Neutrophil (primary cell): ENCODE measurements around the gene SMC4.

Experiments used
- H3K27ac ChIP-seq: fragments of 200-600 bp; sonication (generic); 2 replicates; pipeline ENCODE4 v1.5.1; 2016; ENCODE audit warnings: mild to moderate bottlenecking, moderate library complexity
- H3K27me3 ChIP-seq: fragments of 200-600 bp; sonication (generic); 2 replicates; pipeline ENCODE4 v1.6.0; 2016; ENCODE audit warnings: mild to moderate bottlenecking
- H3K36me3 ChIP-seq: fragments of 200-600 bp; sonication (generic); 2 replicates; pipeline ENCODE4 v1.5.1; 2017
- H3K4me1 ChIP-seq, 2 experiments: fragments of 200-600 bp in 1 of 2; sonication (generic) in 1 of 2; 1 replicate in 1 of 2; 2 replicates in 1 of 2; pipeline versions ENCODE4 v1.5.1 to v1.6.1; 2013 to 2016; ENCODE audit warnings: low read depth in 1 of 2, low read length in 1 of 2, mild to moderate bottlenecking in 1 of 2, moderate library complexity in 1 of 2; ENCODE audit not compliant: control insufficient read depth in 1 of 2, insufficient read depth in 1 of 2
- H3K4me3 ChIP-seq, 2 experiments: fragments of 200-600 bp in 1 of 2; sonication (generic) in 1 of 2; 1 replicate in 1 of 2; 2 replicates in 1 of 2; pipeline ENCODE4 v1.5.1; 2013 to 2016; ENCODE audit warnings: low read depth in 1 of 2, low read length in 1 of 2, mild to moderate bottlenecking in 1 of 2, moderate library complexity in 1 of 2
- H3K9me3 ChIP-seq: fragments of 200-600 bp; sonication (generic); 2 replicates; pipeline ENCODE4 v1.5.1; 2016
- CTCF ChIP-seq: fragments of 200-600 bp; sonication (generic); IDR thresholded peaks from 2 replicates; pipeline ENCODE4 v1.5.1; 2016; ENCODE audit warnings: antibody characterized with exemption

SMC4 gene

DNA sequence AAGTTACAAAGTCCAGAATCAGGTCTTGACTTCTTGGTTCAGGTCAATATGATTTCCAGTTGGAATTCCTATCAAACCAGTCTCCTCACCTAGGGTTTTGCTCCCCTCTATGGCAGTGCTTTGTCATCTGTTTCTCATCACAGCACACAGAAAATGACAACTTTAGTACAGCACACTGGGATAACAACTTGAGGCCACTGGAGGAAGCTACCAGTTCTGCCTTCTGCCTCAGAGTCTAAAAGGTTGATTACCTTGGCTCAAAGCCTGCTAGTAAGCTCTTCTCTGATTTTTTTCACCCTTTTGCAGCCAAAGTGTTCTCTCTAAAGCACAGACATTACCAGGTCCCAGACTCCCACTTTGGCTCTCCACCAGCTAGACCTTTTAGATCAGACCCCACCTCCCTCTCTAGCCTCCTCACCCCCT, 75.0 kb downstream of the SMC4 start:
- Histone ChIP-seq H3K36me3 (no peaks in the 10 kb centered on the region), H3K9me3 (peaks cover 7% of the 10 kb centered on the region), H3K27ac (no peak overlapping the region), H3K4me1 (no peaks in the 10 kb centered on the region), H3K4me3 (no peak overlapping the region), H3K27me3 (no peaks in the 10 kb centered on the region)
- TF ChIP-seq CTCF: no peak

GRCh38 chr3:160475153-160475552, 75.7 kb downstream of the SMC4 start:
- TF ChIP-seq CTCF: no peak
- Histone ChIP-seq H3K27me3 (no peaks in the 10 kb centered on the region), H3K36me3 (no peaks in the 10 kb centered on the region), H3K4me3 (no peak overlapping the region), H3K4me1 (no peaks in the 10 kb centered on the region), H3K9me3 (peaks cover 7% of the 10 kb centered on the region), H3K27ac (no peak overlapping the region)

DNA sequence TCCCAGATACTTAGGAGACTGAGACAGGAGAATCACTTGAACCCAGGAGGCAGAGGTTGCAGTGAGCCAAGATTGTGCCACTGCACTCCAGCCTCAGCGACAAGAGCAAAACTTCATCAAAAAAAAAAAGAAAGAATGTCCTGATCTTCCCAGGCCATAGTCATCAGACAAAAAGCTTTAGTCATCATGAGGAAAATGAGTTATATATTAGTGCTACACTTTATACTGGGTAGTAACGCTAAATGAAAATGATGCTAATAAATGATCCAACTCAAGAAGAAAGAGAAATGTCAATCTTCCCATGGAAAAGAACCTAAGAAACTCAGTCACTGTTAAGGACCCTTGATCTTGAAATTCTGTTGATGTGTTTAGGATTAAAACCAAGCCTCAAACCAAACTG, 76.4 kb downstream of the SMC4 start:
- Histone ChIP-seq H3K27me3 (no peaks in the 10 kb centered on the region), H3K36me3 (no peaks in the 10 kb centered on the region), H3K9me3 (no peaks in the 10 kb centered on the region), H3K27ac (no peak overlapping the region), H3K4me1 (no peaks in the 10 kb centered on the region), H3K4me3 (no peak overlapping the region)
- TF ChIP-seq CTCF: no peak

DNA sequence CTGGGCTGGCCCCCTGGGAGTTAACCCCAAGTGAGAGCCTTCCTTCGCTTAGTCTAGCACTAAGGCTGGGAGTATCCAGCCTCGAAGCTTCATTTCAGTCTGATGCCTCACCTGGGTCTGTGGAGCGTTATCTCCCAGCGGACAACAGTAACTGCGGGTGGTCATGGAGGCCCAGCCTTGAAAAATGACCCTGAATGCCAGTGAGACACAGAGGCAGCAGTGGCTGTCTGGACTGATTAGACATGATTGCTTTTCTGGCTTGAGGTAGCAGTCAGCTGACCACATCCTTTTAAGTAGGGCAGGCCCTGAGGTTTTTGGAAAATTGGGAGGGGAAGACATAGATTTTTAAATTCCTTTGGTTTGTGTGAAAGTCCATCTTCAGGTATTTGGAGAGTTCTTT, 78.3 kb downstream of the SMC4 start:
- Histone ChIP-seq H3K27me3 (no peaks in the 10 kb centered on the region), H3K36me3 (no peaks in the 10 kb centered on the region), H3K4me1 (no peaks in the 10 kb centered on the region), H3K27ac (no peak overlapping the region), H3K9me3 (no peaks in the 10 kb centered on the region), H3K4me3 (no peak overlapping the region)
- no peak for TF ChIP-seq CTCF

DNA sequence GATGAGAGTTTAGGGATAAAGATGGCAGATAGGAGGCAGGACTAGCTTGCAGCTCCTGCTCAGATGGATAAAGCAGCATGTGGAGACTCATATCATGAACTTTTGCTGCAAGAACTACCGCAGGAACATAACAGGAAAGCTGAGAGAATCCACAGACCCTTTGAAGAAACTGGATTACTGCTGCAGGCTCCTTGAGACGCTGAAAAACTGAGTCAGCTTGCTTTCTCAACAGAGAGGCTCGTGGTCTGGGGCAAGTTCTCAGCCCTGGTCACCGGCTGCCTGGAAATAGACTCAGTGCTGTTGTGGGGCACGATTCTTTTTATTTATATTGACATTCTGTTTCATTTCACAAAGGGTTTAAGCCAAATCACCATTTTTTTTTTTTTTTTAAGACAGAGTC, 78.9 kb downstream of the SMC4 start:
- Histone ChIP-seq H3K4me3 (no peak overlapping the region), H3K9me3 (no peaks in the 10 kb centered on the region), H3K4me1 (no peaks in the 10 kb centered on the region), H3K36me3 (no peaks in the 10 kb centered on the region), H3K27me3 (no peaks in the 10 kb centered on the region), H3K27ac (no peak overlapping the region)
- no peak for TF ChIP-seq CTCF

DNA sequence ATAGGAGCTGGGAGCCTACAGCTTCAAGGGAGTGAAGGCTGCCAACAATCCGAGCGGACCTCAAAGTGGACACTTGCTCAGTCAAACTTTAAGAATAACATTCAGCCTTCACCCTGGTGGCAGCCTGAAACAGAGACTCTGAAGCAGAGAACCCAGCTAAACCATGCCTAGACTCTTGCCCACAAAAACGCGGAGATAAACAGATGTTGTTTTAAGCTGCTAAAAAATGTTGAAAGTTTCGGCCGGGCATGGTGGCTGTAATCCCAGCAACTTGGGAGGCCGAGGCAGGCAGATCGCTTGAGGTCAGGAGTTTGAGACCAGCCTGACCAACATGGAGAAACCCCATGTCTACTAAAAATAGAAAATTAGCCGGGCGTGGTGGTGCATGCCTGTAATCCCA, 79.9 kb downstream of the SMC4 start:
- Histone ChIP-seq H3K4me3 (no peak overlapping the region), H3K27me3 (no peaks in the 10 kb centered on the region), H3K9me3 (no peaks in the 10 kb centered on the region), H3K27ac (no peak overlapping the region), H3K36me3 (no peaks in the 10 kb centered on the region), H3K4me1 (no peaks in the 10 kb centered on the region)
- no peak for TF ChIP-seq CTCF
